GM12891 (cell line): ENCODE measurements around the gene RNFT2.

Experiments used
- DNase-seq: peaks from one replicate; pipeline ENCODE4 v3.0.0; 2011; ENCODE audit warnings: low spot score; ENCODE audit not compliant: insufficient read length
- FAIRE-seq: peaks from 2 replicates; lab custom pipeline; 2011; peaks lifted over from hg19 to GRCh38; lab: Jason Lieb, UNC
- PAX5 ChIP-seq: IDR thresholded peaks from 2 replicates; pipeline ENCODE4 v1.6.1; 2011; ENCODE audit warnings: low read length, moderate library complexity, mild to moderate bottlenecking; ENCODE audit not compliant: insufficient read depth, severe bottlenecking
- POLR2A ChIP-seq: IDR thresholded peaks from 2 replicates; pipeline ENCODE4 v1.6.1; 2011; ENCODE audit warnings: low read depth, low read length, control low read depth
- POLR2AphosphoS5 ChIP-seq: IDR thresholded peaks from 2 replicates; pipeline ENCODE4 v1.6.1; 2011; ENCODE audit warnings: low read depth, low read length, control low read depth
- POU2F2 ChIP-seq: IDR thresholded peaks from 2 replicates; pipeline ENCODE4 v1.6.1; 2011; ENCODE audit warnings: low read depth, mild to moderate bottlenecking, control low read depth, low read length, moderate library complexity
- SPI1 ChIP-seq: IDR thresholded peaks from 2 replicates; pipeline ENCODE4 v1.6.1; 2011; ENCODE audit warnings: low read depth, low read length, control low read depth
- TAF1 ChIP-seq: IDR thresholded peaks from 2 replicates; pipeline ENCODE4 v1.6.1; 2011; ENCODE audit warnings: low read depth, low read length, control low read depth

The RNFT2 gene

GRCh38 chr12:116864371-116865160, 126.5 kb downstream of the RNFT2 start:
- FAIRE-seq: no peak
- TF ChIP-seq POLR2AphosphoS5 (no peak), TAF1 (no peak), PAX5 (no peak), SPI1 (no peak), POU2F2 (no peak), POLR2A (no peak)
- no peak for DNase-seq

GRCh38 chr12:116867523-116867922, 129.4 kb downstream of the RNFT2 start:
- DNase-seq: no peak
- FAIRE-seq: no peak
- no peak for TF ChIP-seq POLR2A
- no peak for TF ChIP-seq POU2F2
- TF ChIP-seq TAF1: no peak
- TF ChIP-seq POLR2AphosphoS5: no peak
- no peak for TF ChIP-seq PAX5
- TF ChIP-seq SPI1: no peak

GRCh38 chr12:116870306-116870705, 132.2 kb downstream of the RNFT2 start:
- DNase-seq (no peak), FAIRE-seq (no peak)
- no peak for TF ChIP-seq PAX5

- no peak for TF ChIP-seq POU2F2
- TF ChIP-seq POLR2A: no peak
- TF ChIP-seq PAX5: no peak
- TF ChIP-seq TAF1: no peak
- no peak for TF ChIP-seq SPI1
- TF ChIP-seq POLR2AphosphoS5: no peak
- FAIRE-seq: no peak
- no peak for DNase-seq
These were observed 136.3 kb downstream of the RNFT2 start for GRCh38 chr12:116874324-116874995.

- FAIRE-seq: no peak
- TF ChIP-seq TAF1: no peak
- TF ChIP-seq SPI1: no peak
- TF ChIP-seq POU2F2: no peak
- no peak for TF ChIP-seq POLR2AphosphoS5
- no peak for TF ChIP-seq POLR2A
- no peak for TF ChIP-seq PAX5
- no peak for DNase-seq
These were observed 138.2 kb downstream of the RNFT2 start for GRCh38 chr12:116876151-116876869.

- FAIRE-seq (no peak), DNase-seq (no peak)
- TF ChIP-seq PAX5 (no peak), SPI1 (no peak), POU2F2 (no peak), POLR2AphosphoS5 (no peak)
These were observed 140.7 kb downstream of the RNFT2 start for GRCh38 chr12:116878567-116879508.

- TF ChIP-seq POLR2A (no peak), POLR2AphosphoS5 (no peak), POU2F2 (no peak), PAX5 (no peak), TAF1 (no peak), SPI1 (no peak)
- DNase-seq: no peak
- no peak for FAIRE-seq
These were observed 141.5 kb downstream of the RNFT2 start for GRCh38 chr12:116879509-116880212.

GRCh38 chr12:116880213-116880816, 142.2 kb downstream of the RNFT2 start:
- FAIRE-seq: no peak
- DNase-seq: no peak
- TF ChIP-seq POLR2A: no peak
- TF ChIP-seq POU2F2: no peak
- no peak for TF ChIP-seq TAF1
- no peak for TF ChIP-seq PAX5
- TF ChIP-seq SPI1: no peak
- TF ChIP-seq POLR2AphosphoS5: no peak
